IMR-90 (cell line): Measurements from ENCODE around the gene SLC9B1. TPM values are rescaled to one million over a fixed set of nuclear protein-coding genes. Genes with fewer than 3 reads are reported as not detected.

Experiments used
- ATAC-seq: fragments of 200-7000 bp; cut with Tn5 transposase; 2 replicates; pipeline ENCODE4 v1.9.1; 2020; ENCODE audit warnings: low read depth, mild to moderate bottlenecking, moderate library complexity
- BruUV-seq: library from RNA; stranded (reverse); fragments of 400-500 nt; replicated peaks from 2 replicates; lab custom pipeline; 2021; lab: Mats Ljungman, UMichigan
- CTCF ChIA-PET: fragments of 300-600 bp; formaldehyde crosslinking; extraction: SDS; loops from one replicate; lab custom pipeline; 2021; ENCODE audit warnings: antibody characterized with exemption; lab: Yijun Ruan, JAX
- POLR2A ChIA-PET: fragments of 300-600 bp; sonication (Branson Sonifier 250); formaldehyde crosslinking; loops from one replicate; lab custom pipeline; 2022; ENCODE audit warnings: antibody characterized with exemption; ENCODE audit not compliant: unreplicated experiment; lab: Charles Lee
- DNase-seq: peaks from one replicate; pipeline ENCODE4 v3.0.0; 2013
- H2AFZ ChIP-seq: replicated peaks from 2 replicates; pipeline ENCODE3; 2013; ENCODE audit warnings: low read length, mild to moderate bottlenecking; ENCODE audit not compliant: poor library complexity
- H2AK5ac ChIP-seq: 2 replicates; pipeline ENCODE4 v1.6.1; 2013; ENCODE audit warnings: low read depth, low read length, inconsistent platforms
- H2AK9ac ChIP-seq: replicated peaks from 2 replicates; pipeline ENCODE3; 2013; ENCODE audit warnings: mild to moderate bottlenecking, low read depth, low read length, moderate library complexity; ENCODE audit not compliant: poor library complexity
- H2BK120ac ChIP-seq: 2 replicates; pipeline ENCODE4 v1.6.1; 2013; ENCODE audit warnings: low read depth, low read length, inconsistent platforms
- H2BK15ac ChIP-seq: 3 replicates; pipeline ENCODE4 v1.6.1; 2013; ENCODE audit warnings: low read depth, low read length, inconsistent platforms
- H2BK20ac ChIP-seq: 2 replicates; pipeline ENCODE4 v1.6.1; 2013; ENCODE audit warnings: low read depth, mild to moderate bottlenecking, inconsistent platforms, low read length, moderate library complexity
- H2BK5ac ChIP-seq: 2 replicates; pipeline ENCODE4 v1.6.1; 2013; ENCODE audit warnings: mild to moderate bottlenecking, low read depth, low read length, inconsistent platforms; ENCODE audit not compliant: poor library complexity, severe bottlenecking
- H3K14ac ChIP-seq: replicated peaks from 2 replicates; pipeline ENCODE4 v1.6.1; 2013; ENCODE audit warnings: low read depth, low read length, inconsistent platforms
- H3K18ac ChIP-seq: 2 replicates; pipeline ENCODE4 v1.6.1; 2013; ENCODE audit warnings: low read depth, low read length, control low read depth
- H3K23ac ChIP-seq: 2 replicates; pipeline ENCODE4 v1.6.1; 2013; ENCODE audit warnings: low read depth, low read length, inconsistent platforms
- H3K27ac ChIP-seq: 2 replicates; pipeline ENCODE4 v1.5.1; 2013; ENCODE audit warnings: mild to moderate bottlenecking, control low read depth, low read length; ENCODE audit not compliant: insufficient read depth
- H3K27me3 ChIP-seq: 2 replicates; pipeline ENCODE4 v1.6.1; 2013; ENCODE audit warnings: low read length; ENCODE audit not compliant: control insufficient read depth, insufficient read depth
- H3K36me3 ChIP-seq: 2 replicates; pipeline ENCODE4 v1.6.1; 2013; ENCODE audit warnings: low read length, mixed read lengths; ENCODE audit not compliant: control insufficient read depth, insufficient read depth
- H3K4ac ChIP-seq: 2 replicates; pipeline ENCODE4 v1.6.1; 2013; ENCODE audit warnings: low read depth, low read length, inconsistent platforms
- H3K4me1 ChIP-seq: 2 replicates; pipeline ENCODE4 v1.6.1; 2013; ENCODE audit warnings: low read length, mixed read lengths; ENCODE audit not compliant: control insufficient read depth, insufficient read depth
- H3K4me2 ChIP-seq: 2 replicates; pipeline ENCODE4 v1.6.1; 2013; ENCODE audit warnings: low read depth, mild to moderate bottlenecking, control low read depth, low read length, moderate library complexity
- H3K4me3 ChIP-seq: 2 replicates; pipeline ENCODE4 v1.5.1; 2013; ENCODE audit warnings: low read depth, mild to moderate bottlenecking, control low read depth, low read length, moderate library complexity; ENCODE audit not compliant: insufficient read depth
- H3K56ac ChIP-seq: 2 replicates; pipeline ENCODE4 v1.6.1; 2013; ENCODE audit warnings: low read length, inconsistent platforms; ENCODE audit not compliant: insufficient read depth; ENCODE audit errors: extremely low read depth
- H3K79me1 ChIP-seq, 2 experiments: 2 replicates each; pipeline ENCODE4 v1.6.1; 2013; ENCODE audit warnings: low read length in 2 of 2, inconsistent platforms in 1 of 2, low read depth in 1 of 2
- H3K9ac ChIP-seq: 2 replicates; pipeline ENCODE4 v1.6.1; 2013; ENCODE audit warnings: low read depth, low read length, control low read depth
- H3K9me1 ChIP-seq: 2 replicates; pipeline ENCODE4 v1.6.1; 2013; ENCODE audit warnings: low read length, inconsistent platforms; ENCODE audit not compliant: insufficient read depth
- H3K9me3 ChIP-seq: 2 replicates; pipeline ENCODE4 v1.6.1; 2013; ENCODE audit warnings: low read length; ENCODE audit not compliant: control insufficient read depth, insufficient read depth
- H4K20me1 ChIP-seq: 2 replicates; pipeline ENCODE4 v1.6.1; 2013; ENCODE audit warnings: low read length, inconsistent platforms; ENCODE audit not compliant: insufficient read depth
- H4K5ac ChIP-seq: 2 replicates; pipeline ENCODE4 v1.6.1; 2013; ENCODE audit warnings: mild to moderate bottlenecking, low read depth, low read length, control low read depth
- H4K8ac ChIP-seq, 2 experiments: 2 replicates each; pipeline ENCODE4 v1.6.1; 2013; ENCODE audit warnings: low read depth in 2 of 2, low read length in 2 of 2, control low read depth in 1 of 2, inconsistent platforms in 1 of 2
- H4K91ac ChIP-seq: 2 replicates; pipeline ENCODE4 v1.6.1; 2013; ENCODE audit warnings: low read depth, low read length, inconsistent platforms; ENCODE audit not compliant: insufficient read depth
- CEBPB ChIP-seq: IDR thresholded peaks from 2 replicates; pipeline ENCODE4 v1.6.1; 2012; ENCODE audit warnings: low read depth, low read length, improper control_type of control experiment
- CHD1 ChIP-seq: IDR thresholded peaks from 2 replicates; pipeline ENCODE4 v1.6.1; 2012; ENCODE audit warnings: low read depth, low read length, improper control_type of control experiment
- MAZ ChIP-seq: IDR thresholded peaks from 2 replicates; pipeline ENCODE4 v1.6.1; 2012; ENCODE audit warnings: low read depth, mild to moderate bottlenecking, low read length, improper control_type of control experiment, moderate library complexity, borderline replicate concordance
- MXI1 ChIP-seq: IDR thresholded peaks from 2 replicates; pipeline ENCODE4 v1.6.1; 2012; ENCODE audit warnings: low read depth, mild to moderate bottlenecking, low read length, moderate library complexity, borderline replicate concordance
- RCOR1 ChIP-seq: IDR thresholded peaks from 2 replicates; pipeline ENCODE4 v1.6.1; 2012; ENCODE audit warnings: mild to moderate bottlenecking, low read length, improper control_type of control experiment; ENCODE audit not compliant: insufficient replicate concordance
- WGBS, 2 experiments: methylation state at CpG; one replicate each; pipeline versions ENCODE4 v1.1.5 to v1.1.7; 2013; ENCODE audit warnings: missing lambda C conversion rate in 2 of 2; ENCODE audit not compliant: insufficient read length in 1 of 2; ENCODE audit errors: extremely low coverage in 2 of 2; 5-methylcytosine and 5-hydroxymethylcytosine counted together
- dilution Hi-C: fragments of 300-500 bp; cut with HindIII; formaldehyde crosslinking; loops from one replicate; pipeline ENCODE4 v1.14.3; 2018; ENCODE audit warnings: low sequenced_read_pairs; ENCODE audit not compliant: unreplicated experiment
- in situ Hi-C: fragments of 300-500 bp; cut with MboI; formaldehyde crosslinking; loops from 3 replicates; pipeline ENCODE4 v1.14.3; 2019; ENCODE audit warnings: low sequenced_read_pairs, inconsistent platforms, mixed read lengths
- intact Hi-C: fragments of 100-400 bp; cut with micrococcal nuclease; formaldehyde crosslinking; loops from 2 replicates; pipeline ENCODE4 v1.10.0; 2022
- polyA plus RNA-seq, 3 experiments: library from polyadenylated mRNA; depleted of rRNA; stranded (reverse); fragments of >200 nt; gene quantifications; 2 replicates each; pipeline ENCODE4 v1.2.3, GENCODE V29; 2012; ENCODE audit warnings: low replicate concordance in 1 of 3
- total RNA-seq: library from RNA; depleted of rRNA; stranded (reverse); fragments of >200 nt; gene quantifications from 2 replicates; pipeline ENCODE4 v1.2.3, GENCODE V29; 2012
- TF ChIP-seq, protein P1 (sequence below): fragments of 150-350 bp; IDR thresholded peaks from 2 replicates; pipeline ENCODE4 v1.6.1; 2017; ENCODE audit warnings: mild to moderate bottlenecking, antibody characterized with exemption, low read length, low read depth
- TF ChIP-seq, protein P2 (sequence below): fragments of 150-350 bp; IDR thresholded peaks from 2 replicates; pipeline ENCODE4 v1.6.1; 2016; ENCODE audit warnings: low read depth, mild to moderate bottlenecking, low read length, moderate library complexity, borderline replicate concordance

The SLC9B1 gene
- total and polyA plus RNA-seq, 2 of the 4 experiments (the other 2 are of a cell fraction), result 0.07 to 0.18 TPM

DNA sequence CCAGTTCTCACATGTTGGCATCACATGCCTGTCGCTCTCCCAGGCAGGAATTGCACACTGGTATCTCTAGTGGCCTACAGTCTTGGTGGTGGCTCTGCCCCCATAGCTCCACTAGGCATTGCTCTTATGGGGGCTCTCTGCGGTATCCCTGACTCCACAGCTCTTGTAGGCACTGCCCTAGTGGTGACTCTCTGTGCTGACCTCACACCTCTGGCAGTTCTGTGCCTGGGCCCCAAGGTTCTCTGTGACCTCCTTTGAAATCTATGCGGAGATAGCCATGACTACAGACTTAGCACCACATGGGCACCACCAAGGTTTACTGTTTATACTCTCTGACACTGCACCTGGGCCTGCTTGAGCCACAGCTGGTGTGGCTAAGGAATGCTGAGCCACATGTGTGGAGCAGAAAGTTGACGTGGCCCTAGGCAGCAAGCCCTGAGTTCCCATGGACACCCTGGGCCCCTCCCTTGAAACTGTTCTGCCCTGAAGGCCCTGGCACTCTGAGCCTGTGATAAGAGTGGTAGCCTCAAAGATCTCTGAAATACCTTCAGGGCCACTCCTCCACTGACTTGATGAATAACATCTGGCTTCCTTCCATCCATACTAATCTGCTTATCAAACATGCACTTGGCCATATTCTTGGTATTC lies 8.0 kb downstream of the SLC9B1 start:
- peak; percentile 48 for DNase-seq
- no peak overlapping the region; the same call in 1 of the 2 replicates for H3K23ac ChIP-seq
- peaks cover 10% of the 10 kb centered on the region for H3K4me1 ChIP-seq
- no peaks in the 10 kb centered on the region for H3K9me3 ChIP-seq
- no peaks in the 10 kb centered on the region for H3K79me1 ChIP-seq
- no peak overlapping the region for H3K4me3 ChIP-seq
- H2AK5ac ChIP-seq, result 0 out of 2 replicates have a peak overlapping the region, but pooled peaks have one; percentile 16
- no peak overlapping the region; the same call in 1 of the 2 replicates for H4K91ac ChIP-seq
- H2BK120ac ChIP-seq, result no peak overlapping the region
- no peak overlapping the region for H3K56ac ChIP-seq
- CTCF ChIA-PET, result interaction anchor here (1.4 kb wide), 1 partner anchor 391 kb away, joined by 5 read pairs; no protein-coding TSS in a partner anchor
- TF ChIP-seq RCOR1 (no peak), CEBPB (no peak), CHD1 (no peak), MAZ (no peak), MXI1 (no peak)
- TF ChIP-seq, protein P1, sequence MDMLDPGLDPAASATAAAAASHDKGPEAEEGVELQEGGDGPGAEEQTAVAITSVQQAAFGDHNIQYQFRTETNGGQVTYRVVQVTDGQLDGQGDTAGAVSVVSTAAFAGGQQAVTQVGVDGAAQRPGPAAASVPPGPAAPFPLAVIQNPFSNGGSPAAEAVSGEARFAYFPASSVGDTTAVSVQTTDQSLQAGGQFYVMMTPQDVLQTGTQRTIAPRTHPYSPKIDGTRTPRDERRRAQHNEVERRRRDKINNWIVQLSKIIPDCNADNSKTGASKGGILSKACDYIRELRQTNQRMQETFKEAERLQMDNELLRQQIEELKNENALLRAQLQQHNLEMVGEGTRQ, result no peak
- TF ChIP-seq, protein P2, sequence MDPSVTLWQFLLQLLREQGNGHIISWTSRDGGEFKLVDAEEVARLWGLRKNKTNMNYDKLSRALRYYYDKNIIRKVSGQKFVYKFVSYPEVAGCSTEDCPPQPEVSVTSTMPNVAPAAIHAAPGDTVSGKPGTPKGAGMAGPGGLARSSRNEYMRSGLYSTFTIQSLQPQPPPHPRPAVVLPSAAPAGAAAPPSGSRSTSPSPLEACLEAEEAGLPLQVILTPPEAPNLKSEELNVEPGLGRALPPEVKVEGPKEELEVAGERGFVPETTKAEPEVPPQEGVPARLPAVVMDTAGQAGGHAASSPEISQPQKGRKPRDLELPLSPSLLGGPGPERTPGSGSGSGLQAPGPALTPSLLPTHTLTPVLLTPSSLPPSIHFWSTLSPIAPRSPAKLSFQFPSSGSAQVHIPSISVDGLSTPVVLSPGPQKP, result no peak
- no peak overlapping the region for H3K18ac ChIP-seq
- POLR2A ChIA-PET, result no interaction called here
- intact Hi-C loops (loop anchor here (5.0 kb wide), 1 partner anchor 509 kb away; the partner anchor contains the start of gene NFKB1), dilution Hi-C loops (loop anchor here (25.0 kb wide), 1 partner anchor 399 kb away; no protein-coding TSS in a partner anchor), in situ Hi-C loops (no loop called here)
- H3K27ac ChIP-seq, result no peak overlapping the region
- no peaks in the 10 kb centered on the region for H4K20me1 ChIP-seq
- no peaks in the 10 kb centered on the region for H3K36me3 ChIP-seq
- H3K9ac ChIP-seq, result no peak overlapping the region
- no peak overlapping the region for H4K8ac ChIP-seq
- no peaks in the 10 kb centered on the region for H3K27me3 ChIP-seq
- H2AK9ac ChIP-seq, result peak overlapping the region; percentile 10
- no peak overlapping the region for H2BK20ac ChIP-seq
- H4K5ac ChIP-seq, result no peak overlapping the region
- no TSS peak for BruUV-seq
- peak overlapping the region; percentile 38 for H2AFZ ChIP-seq
- 80% methylated on average over 2 of the region's 4 CpGs; no CpG with 5 or more reads in 1 of the 2 experiments for WGBS, 2 experiments
- H3K4me2 ChIP-seq, result peak overlapping the region; percentile 10; the same call in 1 of the 2 replicates
- H2BK5ac ChIP-seq, result no peak overlapping the region
- no peak overlapping the region; the same call in 2 of the 3 replicates for H2BK15ac ChIP-seq
- no peak overlapping the region for H3K4ac ChIP-seq
- H3K14ac ChIP-seq, result 0 out of 2 replicates have a peak overlapping the region, but pooled peaks have one; percentile 11
- peak; percentile 53 for ATAC-seq
- peaks cover 7% of the 10 kb centered on the region; the same call in 1 of the 2 replicates for H3K9me1 ChIP-seq
